ENCODE results near the gene AMER1. TPM values are rescaled to one million over a fixed set of nuclear protein-coding genes. Genes with fewer than 3 reads are reported as not detected.

The AMER1 gene
- total and polyA plus RNA-seq, 9 of the 15 experiments (the other 6 are each of a cell fraction or from before 2014, with no cell fraction given), result 0.29 to 4.6 (median 3.0) TPM

DNA sequence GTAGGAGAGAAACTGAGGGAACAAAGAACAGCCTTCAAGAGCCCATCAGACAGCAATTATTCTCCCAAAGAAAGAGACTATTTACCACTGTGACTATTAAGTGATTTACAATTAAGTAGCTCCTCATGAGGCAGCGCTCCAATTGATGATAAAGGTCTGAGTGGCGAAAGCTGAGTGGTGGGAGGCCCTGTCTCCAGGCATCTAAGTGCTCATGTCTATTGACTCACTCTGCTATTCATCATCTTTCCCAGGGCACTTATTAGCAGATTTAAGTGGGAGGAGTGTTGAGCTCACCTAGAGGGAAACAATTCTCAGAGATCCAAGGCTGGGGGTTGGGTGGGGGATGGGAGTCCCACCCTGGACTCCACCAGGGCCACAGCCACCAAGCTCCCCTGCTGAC lies 23.3 kb downstream of the AMER1 start (continued):
- TF ChIP-seq ZNF407 (IDR thresholded peaks at IDR 0.05; ENCODE audit: low read depth) (no peak), HSF4 (CRISPR knock-in tag; IDR thresholded peaks at IDR 0.05; ENCODE audit: borderline replicate concordance) (no peak)

DNA sequence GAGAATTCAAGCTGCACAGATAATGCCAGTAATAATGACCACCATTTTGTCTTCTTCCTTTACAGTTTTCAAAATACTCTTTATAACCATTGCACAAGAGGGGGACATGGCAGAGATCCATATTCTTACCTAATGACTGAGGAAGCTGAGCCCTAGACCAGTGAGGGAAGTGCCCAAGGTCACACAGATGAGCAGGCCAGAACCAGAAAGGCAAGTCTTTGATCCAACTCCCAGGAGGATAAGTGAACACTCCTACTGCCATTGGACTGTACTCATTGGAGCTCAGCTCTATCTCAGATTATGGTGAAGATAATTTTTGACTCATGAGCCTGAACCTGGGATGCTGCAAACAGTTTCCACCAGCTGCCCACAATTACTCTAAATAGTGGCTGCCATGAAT lies 28.6 kb downstream of the AMER1 start:
- CTCF ChIA-PET (ENCODE audit: low intra/inter-chr PET ratio), result no interaction called here
- intact Hi-C loops (cut with micrococcal nuclease) (no loop called here), in situ Hi-C loops (cut with MboI) (no loop called here)
- DNase-seq (ENCODE audit: extremely low read depth in 1 of 4, low spot score in 3 of 4) (no peak), FAIRE-seq (no peak), ATAC-seq (no peak)
- H3K36me3 ChIP-seq (ENCODE audit: control insufficient read depth, insufficient read depth, low read length), result no peaks in the 10 kb centered on the region
- H3K9me3 ChIP-seq (replicated peaks; ENCODE audit: control insufficient read depth, insufficient read depth, low read depth, low read length), result no peaks in the 10 kb centered on the region
- H3K4me3 ChIP-seq, result no peak overlapping the region
- H3K9me1 ChIP-seq (ENCODE audit: control insufficient read depth, insufficient read depth, low read length), result no peaks in the 10 kb centered on the region
- no TSS peak for BruUV-seq (replicated peaks)
- H2AFZ ChIP-seq (ENCODE audit: low read depth, low read length), result no peak overlapping the region
- H3K27ac ChIP-seq (ENCODE audit: extremely low read depth, low read depth, low read length), result no peak overlapping the region
- POLR2A ChIA-PET, result no interaction called here
- no peaks in the 10 kb centered on the region for H3K27me3 ChIP-seq (ENCODE audit: control insufficient read depth in 2 of 2, insufficient read depth in 2 of 2, low read length in 2 of 2)
- no peaks in the 10 kb centered on the region for H3K4me1 ChIP-seq (replicated peaks in 1 of 2; ENCODE audit: control insufficient read depth in 2 of 2, insufficient read depth in 2 of 2, low read length in 2 of 2)
- H3K9ac ChIP-seq (ENCODE audit: insufficient read depth in 1 of 2, low read depth in 2 of 2, low read length in 2 of 2), result no peak overlapping the region
- no peaks in the 10 kb centered on the region for H4K20me1 ChIP-seq (replicated peaks; ENCODE audit: control insufficient read depth, insufficient read depth, low read length)
- H3K79me2 ChIP-seq (ENCODE audit: control insufficient read depth, insufficient read depth, low read length), result no peaks in the 10 kb centered on the region
- no peak overlapping the region for H3K4me2 ChIP-seq (ENCODE audit: insufficient read depth, low read length)
- TF ChIP-seq, protein P1, sequence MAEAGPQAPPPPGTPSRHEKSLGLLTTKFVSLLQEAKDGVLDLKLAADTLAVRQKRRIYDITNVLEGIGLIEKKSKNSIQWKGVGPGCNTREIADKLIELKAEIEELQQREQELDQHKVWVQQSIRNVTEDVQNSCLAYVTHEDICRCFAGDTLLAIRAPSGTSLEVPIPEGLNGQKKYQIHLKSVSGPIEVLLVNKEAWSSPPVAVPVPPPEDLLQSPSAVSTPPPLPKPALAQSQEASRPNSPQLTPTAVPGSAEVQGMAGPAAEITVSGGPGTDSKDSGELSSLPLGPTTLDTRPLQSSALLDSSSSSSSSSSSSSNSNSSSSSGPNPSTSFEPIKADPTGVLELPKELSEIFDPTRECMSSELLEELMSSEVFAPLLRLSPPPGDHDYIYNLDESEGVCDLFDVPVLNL (CRISPR knock-in tag; IDR thresholded peaks at IDR 0.05; ENCODE audit: low read depth), result no peak
- TF ChIP-seq MCM7 (IDR thresholded peaks at IDR 0.05) (no peak), ESRRB (CRISPR knock-in tag; IDR thresholded peaks at IDR 0.05; ENCODE audit: borderline replicate concordance) (no peak), E2F6 (IDR thresholded peaks at IDR 0.05; ENCODE audit: borderline replicate concordance in 1 of 2, extremely low read depth in 1 of 2, insufficient read depth in 1 of 2, insufficient read length in 1 of 2, low read depth in 1 of 2, low read length in 1 of 2, poor library complexity in 1 of 2, severe bottlenecking in 1 of 2) (no peak), CHAMP1 (IDR thresholded peaks at IDR 0.05) (no peak), ZNF785 (CRISPR knock-in tag; IDR thresholded peaks at IDR 0.05) (no peak)

Data from K562 (cell line).